GM21723 (cell line): ENCODE measurements around the gene ELAVL3.
"Not testable (repeated sequence)": the region's sequence is repeated elsewhere in the genome, so short reads cannot be mapped to it uniquely, and the experiment has no call there.

ENCODE experiments used
- ATAC-seq: cut with Tn5 transposase; IDR thresholded peaks from one replicate; pipeline ENCODE4 v1.9.1; 2021; ENCODE audit warnings: mild to moderate bottlenecking, moderate library complexity; ENCODE audit not compliant: unreplicated experiment

Gene ELAVL3

GRCh38 chr19:11486661-11487503 lies 6.0 kb upstream of the ELAVL3 start:
- no peak for ATAC-seq

GRCh38 chr19:11485245-11485837 lies 4.5 kb upstream of the ELAVL3 start:
- ATAC-seq = no peak

GRCh38 chr19:11483366-11484111 lies 2.7 kb upstream of the ELAVL3 start:
- no peak for ATAC-seq

- peak; percentile 60 for ATAC-seq
Observed at GRCh38 chr19:11482384-11483050, 1.7 kb upstream of the ELAVL3 start.

- peak; percentile 66 for ATAC-seq
Observed at GRCh38 chr19:11481534-11482383, 913 bp upstream of the ELAVL3 start.

- ATAC-seq = no peak
Observed at GRCh38 chr19:11479898-11480714, 740 bp downstream of the ELAVL3 start.

GRCh38 chr19:11479090-11479897 lies 1.6 kb downstream of the ELAVL3 start:
- no peak for ATAC-seq

GRCh38 chr19:11478167-11479089 lies 2.4 kb downstream of the ELAVL3 start:
- no peak for ATAC-seq

GRCh38 chr19:11475861-11476260 lies 5.0 kb downstream of the ELAVL3 start:
- no peak for ATAC-seq

- not testable (repeated sequence) for ATAC-seq
Observed at GRCh38 chr19:11475343-11475742, 5.5 kb downstream of the ELAVL3 start.

GRCh38 chr19:11473725-11474124 lies 7.1 kb downstream of the ELAVL3 start:
- ATAC-seq = no peak

- ATAC-seq = not testable (repeated sequence)
Observed at GRCh38 chr19:11468266-11468845, 12.5 kb downstream of the ELAVL3 start.

- ATAC-seq = no peak
Observed at GRCh38 chr19:11465600-11465999, 15.2 kb downstream of the ELAVL3 start.

- no peak for ATAC-seq
Observed at GRCh38 chr19:11464333-11465265, 16.2 kb downstream of the ELAVL3 start.

GRCh38 chr19:11463391-11463790 lies 17.5 kb downstream of the ELAVL3 start:
- no peak for ATAC-seq

GRCh38 chr19:11461453-11461852 lies 19.4 kb downstream of the ELAVL3 start:
- no peak for ATAC-seq
